Heart left ventricle (tissue), 13 donors: Measurements from ENCODE around the gene ZNF160.

Source experiments
- POLR2A ChIP-seq, 2 donors: fragments of 450-650 bp; IDR thresholded peaks; one replicate each; pipeline ENCODE4 v1.6.1; 2017; ENCODE audit warnings: antibody characterized with exemption in 2 of 2, mild to moderate bottlenecking in 2 of 2, moderate library complexity in 2 of 2
- TF ChIP-seq, protein P1 (sequence below), 12 donors: fragments of 200-600 bp; sonication (generic) in 4 of 12; IDR thresholded peaks; one replicate each; pipeline versions ENCODE4 v1.5.0 to v1.8.0; 2018 to 2022; ENCODE audit warnings: antibody characterized with exemption in 12 of 12, mild to moderate bottlenecking in 5 of 12
- donor health status: ischemic (EF 13 %, LVEDD 7.1; RV severe dilation, severe dysfunction).
- donor health status: DM: no; HTN: yes; CAD: no.
- donor health status: DM: no; HTN: no; CAD: no.
- donor health status: ischemic (EF 25% LVEDD 6.9; RV normal size, moderate dysfunction).
- donor health status: ischemic (EF 25% LVEDD 5.7; RV mildly dilated, moderate dysfunction).
- donor health status: ischemic (EF 35%, LVEDD 5.7; RV mildly dilated, moderate dysfunction).
- donor health status: nonischemic (EF 11% LVEDD 7.7; RV severe dilation, severe dysfunction).
- donor health status: DM: yes; HTN: yes; CAD: no.
- donor health status: PGD.
- donor health status: ischemic (EF 29% LVEDD 5.4; RV normal size, mild dysfunction).
- donor health status: nonischemic (EF 23%, LVEDD 6.1; RV moderate dilation, normal function).

GRCh38 chr19:53057904-53058580 lies 45.2 kb downstream of the ZNF160 start:
- TF ChIP-seq, protein P1, sequence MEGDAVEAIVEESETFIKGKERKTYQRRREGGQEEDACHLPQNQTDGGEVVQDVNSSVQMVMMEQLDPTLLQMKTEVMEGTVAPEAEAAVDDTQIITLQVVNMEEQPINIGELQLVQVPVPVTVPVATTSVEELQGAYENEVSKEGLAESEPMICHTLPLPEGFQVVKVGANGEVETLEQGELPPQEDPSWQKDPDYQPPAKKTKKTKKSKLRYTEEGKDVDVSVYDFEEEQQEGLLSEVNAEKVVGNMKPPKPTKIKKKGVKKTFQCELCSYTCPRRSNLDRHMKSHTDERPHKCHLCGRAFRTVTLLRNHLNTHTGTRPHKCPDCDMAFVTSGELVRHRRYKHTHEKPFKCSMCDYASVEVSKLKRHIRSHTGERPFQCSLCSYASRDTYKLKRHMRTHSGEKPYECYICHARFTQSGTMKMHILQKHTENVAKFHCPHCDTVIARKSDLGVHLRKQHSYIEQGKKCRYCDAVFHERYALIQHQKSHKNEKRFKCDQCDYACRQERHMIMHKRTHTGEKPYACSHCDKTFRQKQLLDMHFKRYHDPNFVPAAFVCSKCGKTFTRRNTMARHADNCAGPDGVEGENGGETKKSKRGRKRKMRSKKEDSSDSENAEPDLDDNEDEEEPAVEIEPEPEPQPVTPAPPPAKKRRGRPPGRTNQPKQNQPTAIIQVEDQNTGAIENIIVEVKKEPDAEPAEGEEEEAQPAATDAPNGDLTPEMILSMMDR (IDR thresholded peaks at IDR 0.05) = no peak
- TF ChIP-seq POLR2A (IDR thresholded peaks at IDR 0.05) = no peak
